Measurements from ENCODE around the gene CAMTA1.

CAMTA1 gene

DNA sequence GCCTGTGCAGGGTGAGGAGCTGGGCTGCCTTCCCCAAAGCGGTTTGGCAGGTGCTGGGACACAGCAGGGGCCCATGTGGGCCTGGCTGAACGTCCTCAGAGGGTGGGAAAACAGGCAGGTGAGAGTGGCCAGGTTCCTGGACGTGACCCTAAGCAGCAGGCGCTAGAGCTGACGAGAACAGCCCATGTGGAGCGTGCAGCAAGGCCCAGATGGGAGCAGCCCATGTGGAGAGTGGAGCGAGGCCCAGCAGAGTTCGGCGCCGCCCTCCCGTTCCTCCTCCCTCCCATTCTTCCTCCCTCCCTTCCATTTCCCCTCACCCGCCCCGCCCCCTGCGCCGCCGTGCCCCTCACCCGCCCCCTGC is 671.4 kb downstream of the CAMTA1 start:
- no peak overlapping the region for H3K4me3 ChIP-seq (ENCODE audit: control insufficient read depth, low read depth, low read length)
- TF ChIP-seq, protein P1, sequence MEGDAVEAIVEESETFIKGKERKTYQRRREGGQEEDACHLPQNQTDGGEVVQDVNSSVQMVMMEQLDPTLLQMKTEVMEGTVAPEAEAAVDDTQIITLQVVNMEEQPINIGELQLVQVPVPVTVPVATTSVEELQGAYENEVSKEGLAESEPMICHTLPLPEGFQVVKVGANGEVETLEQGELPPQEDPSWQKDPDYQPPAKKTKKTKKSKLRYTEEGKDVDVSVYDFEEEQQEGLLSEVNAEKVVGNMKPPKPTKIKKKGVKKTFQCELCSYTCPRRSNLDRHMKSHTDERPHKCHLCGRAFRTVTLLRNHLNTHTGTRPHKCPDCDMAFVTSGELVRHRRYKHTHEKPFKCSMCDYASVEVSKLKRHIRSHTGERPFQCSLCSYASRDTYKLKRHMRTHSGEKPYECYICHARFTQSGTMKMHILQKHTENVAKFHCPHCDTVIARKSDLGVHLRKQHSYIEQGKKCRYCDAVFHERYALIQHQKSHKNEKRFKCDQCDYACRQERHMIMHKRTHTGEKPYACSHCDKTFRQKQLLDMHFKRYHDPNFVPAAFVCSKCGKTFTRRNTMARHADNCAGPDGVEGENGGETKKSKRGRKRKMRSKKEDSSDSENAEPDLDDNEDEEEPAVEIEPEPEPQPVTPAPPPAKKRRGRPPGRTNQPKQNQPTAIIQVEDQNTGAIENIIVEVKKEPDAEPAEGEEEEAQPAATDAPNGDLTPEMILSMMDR (conservative IDR thresholded peaks at IDR 0.05; ENCODE audit: control insufficient read depth, insufficient read depth, low read depth, low read length): no peak
- no peak for DNase-seq (ENCODE audit: low read depth)

DNA sequence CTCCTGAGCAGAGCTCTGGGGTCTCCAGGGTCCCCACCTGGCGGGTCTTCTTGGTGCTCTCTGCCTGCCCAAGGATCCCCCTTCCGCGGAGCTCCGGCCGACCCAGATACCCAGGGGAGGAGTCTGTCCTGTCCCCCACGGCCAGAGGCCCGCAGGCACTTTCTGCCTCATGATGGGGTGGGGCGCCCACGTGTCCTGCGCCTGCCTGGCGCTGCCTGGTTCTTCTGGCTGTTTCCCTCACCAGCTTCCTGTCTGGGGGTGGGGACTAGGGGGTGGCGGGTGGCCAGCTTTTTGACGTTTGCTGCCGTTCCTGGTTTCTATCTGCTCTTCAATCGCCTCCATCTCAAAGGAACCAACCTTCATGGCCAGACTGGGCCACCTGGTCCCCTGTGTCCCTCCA is 672.6 kb downstream of the CAMTA1 start:
- H3K4me3 ChIP-seq (ENCODE audit: control insufficient read depth, low read depth, low read length): no peak overlapping the region
- TF ChIP-seq, protein P1 (conservative IDR thresholded peaks at IDR 0.05; ENCODE audit: control insufficient read depth, insufficient read depth, low read depth, low read length): no peak
- DNase-seq (ENCODE audit: low read depth): no peak

DNA sequence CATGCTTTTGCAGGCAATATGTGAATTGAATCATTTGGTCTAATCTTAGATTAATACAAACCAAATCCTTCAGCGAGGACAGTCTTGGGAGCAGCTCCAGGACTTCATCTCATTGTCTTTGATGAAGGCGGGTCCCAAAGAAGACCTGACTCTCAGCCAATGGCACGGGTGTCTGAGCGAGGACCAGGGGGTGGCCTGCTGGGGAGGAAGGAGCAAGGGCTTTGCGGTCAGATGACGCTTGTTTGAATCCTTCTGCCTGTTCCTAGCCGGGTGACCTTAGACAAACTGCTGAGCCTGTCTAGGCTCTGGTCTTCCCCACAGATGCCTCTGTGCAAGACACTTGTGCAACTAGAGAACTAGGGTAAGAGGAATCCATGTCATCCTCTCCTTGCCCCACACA is 673.7 kb downstream of the CAMTA1 start:
- TF ChIP-seq, protein P1 (conservative IDR thresholded peaks at IDR 0.05; ENCODE audit: control insufficient read depth, insufficient read depth, low read depth, low read length): no peak
- peak; percentile 45 for DNase-seq (ENCODE audit: low read depth)
- no peak overlapping the region for H3K4me3 ChIP-seq (ENCODE audit: control insufficient read depth, low read depth, low read length)

DNA sequence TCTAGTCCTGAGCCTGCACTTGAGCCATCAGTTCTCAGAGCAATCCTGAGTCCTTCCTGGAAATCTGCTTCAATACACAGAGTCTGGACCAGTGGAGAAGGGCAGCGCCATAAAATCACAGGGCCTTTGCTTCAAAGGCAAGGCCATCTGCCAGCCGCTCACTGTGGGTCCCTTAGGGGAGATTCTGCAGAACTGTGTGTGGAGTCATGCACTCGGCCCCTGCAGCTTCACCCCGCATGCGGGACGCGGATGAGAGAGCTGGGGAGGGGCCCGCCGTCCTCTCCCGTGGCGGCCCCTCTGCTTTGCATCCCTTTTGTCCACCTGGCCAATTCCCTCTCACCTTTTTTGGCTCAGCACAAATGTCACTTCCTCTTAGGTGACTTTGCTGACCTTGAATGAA is 674.7 kb downstream of the CAMTA1 start:
- H3K4me3 ChIP-seq (ENCODE audit: control insufficient read depth, low read depth, low read length): no peak overlapping the region
- DNase-seq (ENCODE audit: low read depth): no peak
- TF ChIP-seq, protein P1 (conservative IDR thresholded peaks at IDR 0.05; ENCODE audit: control insufficient read depth, insufficient read depth, low read depth, low read length): no peak

DNA sequence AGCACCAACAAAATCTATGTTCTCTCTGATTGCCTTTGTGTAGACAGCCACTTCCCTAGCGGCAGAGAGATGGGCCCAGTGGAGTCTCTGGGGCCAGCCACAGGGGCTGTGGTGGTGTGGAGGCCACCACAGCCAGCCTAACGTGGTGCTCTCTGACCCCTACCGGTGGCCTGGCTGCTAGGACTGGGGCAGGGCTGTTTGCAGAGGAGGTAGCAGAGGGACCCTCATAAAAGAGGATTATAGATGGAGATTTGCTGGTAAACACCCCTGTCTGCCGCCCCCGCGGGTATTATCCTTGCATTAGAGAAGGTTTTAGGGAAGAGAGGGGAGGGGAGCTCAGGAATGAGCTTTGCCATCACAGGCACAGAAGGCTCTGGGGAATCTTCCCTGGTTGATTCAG is 675.6 kb downstream of the CAMTA1 start:
- TF ChIP-seq, protein P1 (conservative IDR thresholded peaks at IDR 0.05; ENCODE audit: control insufficient read depth, insufficient read depth, low read depth, low read length): no peak
- no peak overlapping the region for H3K4me3 ChIP-seq (ENCODE audit: control insufficient read depth, low read depth, low read length)
- DNase-seq (ENCODE audit: low read depth): no peak

DNA sequence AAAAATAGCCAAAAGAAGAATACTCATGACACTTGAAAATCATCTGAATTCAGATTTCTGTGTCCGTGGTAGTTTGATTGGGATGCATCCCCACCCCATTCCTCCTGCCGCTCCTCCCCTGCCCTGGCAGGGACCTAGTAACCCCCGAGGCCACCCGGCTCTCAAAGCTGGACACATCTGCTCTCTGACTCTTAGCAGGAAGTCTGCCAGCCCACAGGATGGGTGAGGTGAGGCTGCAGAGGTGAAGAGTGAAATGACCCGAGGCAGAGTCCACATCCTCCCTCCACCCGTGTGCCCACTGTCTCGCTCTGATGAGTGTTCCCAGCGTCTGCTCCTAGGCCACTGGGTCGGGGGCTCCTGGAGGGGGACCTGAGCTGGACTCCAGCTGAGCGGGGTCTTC is 677.4 kb downstream of the CAMTA1 start:
- TF ChIP-seq, protein P1 (conservative IDR thresholded peaks at IDR 0.05; ENCODE audit: control insufficient read depth, insufficient read depth, low read depth, low read length): no peak
- no peak overlapping the region for H3K4me3 ChIP-seq (ENCODE audit: control insufficient read depth, low read depth, low read length)
- DNase-seq (ENCODE audit: low read depth): no peak

DNA sequence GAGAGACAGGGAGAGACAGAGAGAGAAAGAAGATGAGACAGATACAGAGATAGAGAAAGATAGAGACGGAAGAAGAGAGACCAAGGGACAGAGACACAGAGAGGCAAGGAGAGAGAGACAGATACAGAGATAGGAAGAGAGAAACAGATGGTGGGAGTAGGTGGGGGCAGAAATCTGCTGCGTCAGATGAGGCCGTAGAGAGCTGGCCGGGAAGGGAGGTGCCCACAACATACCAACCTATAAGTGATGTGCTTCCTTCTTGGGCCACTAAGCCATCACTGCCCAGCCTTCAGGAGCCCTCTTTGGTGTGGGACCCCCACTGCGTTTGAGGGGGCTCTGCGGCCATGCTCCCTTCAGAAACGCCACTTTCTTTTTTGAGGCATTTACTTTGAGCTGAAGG is 678.3 kb downstream of the CAMTA1 start:
- H3K4me3 ChIP-seq (ENCODE audit: control insufficient read depth, low read depth, low read length): no peak overlapping the region
- DNase-seq (ENCODE audit: low read depth): no peak
- TF ChIP-seq, protein P1 (conservative IDR thresholded peaks at IDR 0.05; ENCODE audit: control insufficient read depth, insufficient read depth, low read depth, low read length): no peak

Data from fibroblast of mammary gland (primary cell).